Epithelial cell of umbilical artery (primary cell): ENCODE measurements around the gene FCMR. TPM values are rescaled to one million over a fixed set of nuclear protein-coding genes. Genes with fewer than 3 reads are reported as not detected.

ENCODE experiments used
- total RNA-seq: library from RNA; depleted of rRNA; stranded (reverse); fragments of >200 nt; gene quantifications from 2 replicates; pipeline ENCODE4 v1.2.3, GENCODE V29; 2014

Gene FCMR, protein sequence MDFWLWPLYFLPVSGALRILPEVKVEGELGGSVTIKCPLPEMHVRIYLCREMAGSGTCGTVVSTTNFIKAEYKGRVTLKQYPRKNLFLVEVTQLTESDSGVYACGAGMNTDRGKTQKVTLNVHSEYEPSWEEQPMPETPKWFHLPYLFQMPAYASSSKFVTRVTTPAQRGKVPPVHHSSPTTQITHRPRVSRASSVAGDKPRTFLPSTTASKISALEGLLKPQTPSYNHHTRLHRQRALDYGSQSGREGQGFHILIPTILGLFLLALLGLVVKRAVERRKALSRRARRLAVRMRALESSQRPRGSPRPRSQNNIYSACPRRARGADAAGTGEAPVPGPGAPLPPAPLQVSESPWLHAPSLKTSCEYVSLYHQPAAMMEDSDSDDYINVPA
- total RNA-seq = 0.32 TPM in 1 of 2 replicates, not detected in the other

DNA sequence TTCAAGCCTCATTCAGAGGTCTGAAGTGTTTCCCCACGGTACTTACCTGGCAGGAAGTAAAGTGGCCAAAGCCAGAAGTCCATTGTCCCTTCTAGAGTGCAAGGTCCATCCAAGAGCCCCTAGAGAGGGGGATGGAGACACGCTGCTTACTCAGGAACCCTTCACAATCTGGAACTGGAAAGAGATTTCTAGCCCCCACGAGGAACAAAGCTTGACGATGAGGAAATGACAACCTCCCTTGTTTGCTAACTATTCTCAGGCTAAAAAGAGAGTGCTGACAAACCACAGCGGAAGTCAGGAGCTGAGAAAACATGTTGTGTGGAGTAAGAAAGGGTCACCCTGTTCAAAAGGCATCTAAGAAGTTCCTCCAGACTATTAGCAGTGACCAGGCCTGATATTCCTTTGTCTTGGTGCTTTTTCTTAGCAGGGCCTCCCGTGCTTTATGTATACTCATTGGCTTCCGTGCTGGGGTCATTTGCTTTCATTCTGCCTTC, at the start of gene FCMR:
TSS of gene FCMR (minus strand) at position 170 of the 494 bp plus-strand sequence. CDS start at position 83, 87 bp downstream.

DNA sequence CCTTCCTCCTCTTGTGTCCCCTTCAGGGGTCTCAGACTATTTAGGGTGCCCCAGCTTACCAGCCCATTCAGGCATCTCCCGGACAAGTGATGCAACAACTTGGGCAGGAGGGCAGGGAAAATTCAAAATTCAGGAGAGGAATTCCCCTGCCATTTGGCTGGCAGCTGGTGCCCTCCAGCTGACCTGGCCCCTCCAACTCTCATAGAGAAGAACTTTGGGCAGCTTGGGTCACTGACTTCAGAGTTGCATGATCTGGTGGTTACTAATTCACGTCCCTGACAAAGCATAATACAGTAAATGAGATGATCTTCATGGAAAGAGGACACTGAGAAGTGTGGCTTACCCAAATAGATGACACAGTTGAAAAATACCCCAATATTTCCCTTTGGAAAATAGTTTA, 48.7 kb upstream of the FCMR start, which contains the start of gene FCAMR:
TSS of gene FCAMR (minus strand) at position 15 of the 400 bp plus-strand sequence. CDS start 335 bp downstream, outside the sequence.

DNA sequence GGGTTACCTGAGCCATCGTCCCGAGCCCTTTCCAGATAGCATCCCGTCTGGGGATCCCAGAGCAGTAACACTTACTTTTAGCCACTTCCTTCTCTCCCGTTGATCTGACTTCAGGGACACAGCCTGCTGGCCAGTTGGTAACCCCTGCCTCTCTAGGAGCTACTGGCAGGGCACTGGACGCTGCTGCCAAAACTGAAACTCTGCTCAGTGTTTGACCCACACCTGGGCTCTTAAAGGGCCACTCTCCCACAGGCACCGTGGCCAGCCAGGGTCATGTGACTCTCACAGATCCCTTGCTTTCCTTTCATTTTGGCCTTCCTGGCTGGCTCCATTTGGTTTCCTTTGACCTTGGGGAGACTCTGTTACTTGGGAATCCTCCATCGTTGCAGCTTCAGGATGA, 24.5 kb upstream of the FCMR start, which contains the start of gene PIGR:
TSS of gene PIGR (minus strand) at position 206 of the 400 bp plus-strand sequence. CDS start 5,935 bp downstream, outside the sequence.

GRCh38 chr1:206897175-206897574, 24.6 kb downstream of the FCMR start, which contains the start of gene IL24:
IL24 (plus strand) TSS chr1:206897443; CDS start chr1:206897833, 390 bp downstream.

DNA sequence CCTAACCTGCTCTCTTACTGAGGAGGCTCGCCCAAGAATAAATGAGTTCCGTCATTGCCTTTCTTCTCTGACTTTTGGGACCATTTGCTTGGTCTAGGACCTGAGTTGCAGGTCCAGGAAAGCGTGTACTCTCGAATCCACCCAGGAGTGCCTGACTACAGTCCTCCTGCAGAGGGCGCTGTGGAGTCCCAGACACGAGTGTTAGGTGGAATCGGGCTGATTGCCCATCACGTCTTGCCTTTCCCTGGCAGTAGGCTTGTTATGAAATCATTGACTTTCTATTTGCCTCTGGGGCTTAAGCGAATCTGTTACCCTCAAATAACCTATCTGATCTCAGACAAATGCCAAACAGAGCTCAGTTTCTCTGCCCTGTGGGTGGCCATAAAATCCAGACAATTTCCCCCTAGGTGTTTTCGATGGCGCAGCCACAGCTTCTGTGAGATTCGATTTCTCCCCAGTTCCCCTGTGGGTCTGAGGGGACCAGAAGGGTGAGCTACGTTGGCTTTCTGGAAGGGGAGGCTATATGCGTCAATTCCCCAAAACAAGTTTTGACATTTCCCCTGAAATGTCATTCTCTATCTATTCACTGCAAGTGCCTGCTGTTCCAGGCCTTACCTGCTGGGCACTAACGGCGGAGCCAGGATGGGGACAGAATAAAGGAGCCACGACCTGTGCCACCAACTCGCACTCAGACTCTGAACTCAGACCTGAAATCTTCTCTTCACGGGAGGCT, 56.6 kb downstream of the FCMR start, which contains the start of gene IL20:
TSS of gene IL20 (plus strand) at position 685 of the 733 bp plus-strand sequence. CDS start 230 bp downstream, outside the sequence.

Other genes starting within 250 kb of the FCMR start
- gene MAPKAPK2, start 237.0 kb downstream of the FCMR start, total RNA-seq = 24.4 and 24.9 TPM in 2 replicates
- gene IL19, start 151.2 kb downstream of the FCMR start, total RNA-seq = not detected in 2 replicates
- not detected in 2 replicates for gene IL10, start 149.4 kb downstream of the FCMR start, total RNA-seq
- not detected in 2 replicates for gene IL20, start 56.3 kb downstream of the FCMR start, total RNA-seq
- gene IL24, start 24.5 kb downstream of the FCMR start, total RNA-seq = 0.15 TPM in 1 of 2 replicates, not detected in the other
- not detected in 2 replicates for gene PIGR, start 24.5 kb upstream of the FCMR start, total RNA-seq
- not detected in 2 replicates for gene FCAMR, start 48.5 kb upstream of the FCMR start, total RNA-seq
- not detected in 2 replicates for gene C1orf116, start 110.8 kb upstream of the FCMR start, total RNA-seq
- 6.8 and 8.4 TPM in 2 replicates for gene YOD1, start 129.3 kb upstream of the FCMR start, total RNA-seq
- gene PFKFB2, start 131.3 kb upstream of the FCMR start, total RNA-seq = 1.4 and 1.6 TPM in 2 replicates
- gene C4BPB, start 166.9 kb upstream of the FCMR start, total RNA-seq = 0.32 TPM in 1 of 2 replicates, not detected in the other
- gene C4BPA, start 182.3 kb upstream of the FCMR start, total RNA-seq = not detected in 2 replicates